NOMO-1 treated with dmso at 0.1 percent for 144 hours (cell line): ENCODE data around the gene PAX3.
A peak's percentile ranks its signal among the peaks of the same experiment; 100 is the strongest.

Experiments
- DNase-seq: peaks from one replicate; lab custom pipeline; 2025; ENCODE audit not compliant: unreplicated experiment; lab: John Stamatoyannopoulos, UW

Gene PAX3

DNA sequence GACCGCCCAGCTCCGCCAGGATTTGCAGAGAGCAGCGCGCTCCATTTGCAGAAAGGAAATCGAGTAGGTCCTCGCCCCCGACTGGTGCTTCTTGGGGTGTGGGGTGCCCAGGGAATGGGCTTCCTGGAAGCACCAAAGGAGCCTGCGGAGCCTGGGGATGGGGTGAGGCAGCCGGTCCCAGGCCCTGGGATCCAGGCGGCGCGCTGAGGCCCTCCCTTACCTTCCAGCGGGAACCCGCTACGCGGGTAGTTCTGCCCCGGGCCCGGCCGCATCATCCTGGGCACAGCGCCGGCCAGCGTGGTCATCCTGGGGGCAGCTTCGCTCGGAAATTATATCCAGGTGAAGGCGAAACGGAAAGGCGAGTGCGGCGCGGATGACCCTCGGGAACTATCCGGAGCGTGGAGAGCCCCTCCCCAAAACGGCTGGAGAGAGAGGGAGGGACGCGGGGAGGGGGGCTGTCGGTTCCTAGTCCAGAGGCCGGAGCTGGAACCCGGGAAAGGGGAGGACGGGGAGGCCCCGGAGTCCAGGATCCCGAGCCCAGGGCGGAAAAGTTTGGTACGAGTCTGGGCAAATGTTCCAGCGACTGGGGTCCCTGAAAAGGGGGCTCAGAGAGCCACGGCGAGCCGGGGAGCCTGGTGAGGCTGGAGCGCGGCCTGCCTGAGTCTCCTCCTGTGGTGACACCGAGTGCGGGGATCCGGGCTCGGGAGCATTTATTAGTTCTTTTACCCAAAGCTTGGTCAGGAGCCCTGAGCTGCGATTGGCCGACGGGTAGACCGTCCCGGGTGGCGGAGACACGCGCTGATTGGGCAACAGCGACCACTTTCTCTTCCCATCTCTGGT is at the start of gene PAX3:
Gene PAX3 (minus strand): TSS at position 688 of the 840 bp plus-strand sequence. CDS start 383 bp downstream, at position 305.
- DNase-seq, result no peak

GRCh38 chr2:222341331-222341730 is 42.5 kb upstream of the PAX3 start:
- DNase-seq, result no peak

DNA sequence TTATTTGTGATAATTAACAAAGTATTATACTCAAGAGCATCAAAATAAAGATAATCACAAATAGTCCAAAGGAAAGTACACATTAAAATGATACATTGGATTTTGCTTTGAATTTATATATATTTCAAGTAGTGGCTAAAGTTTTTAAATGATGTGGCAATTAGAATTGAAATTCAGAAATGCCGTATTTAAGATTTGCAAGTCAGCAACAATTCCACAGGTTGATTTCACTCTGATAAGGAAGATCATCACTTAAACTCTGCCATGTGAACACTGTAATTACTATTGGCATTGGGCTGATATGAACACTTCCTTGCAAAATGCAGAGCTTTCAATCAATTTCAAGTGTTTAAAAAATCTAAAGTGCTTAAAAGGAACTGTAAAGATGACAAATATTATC is 39.6 kb upstream of the PAX3 start:
- DNase-seq, result no peak

DNA sequence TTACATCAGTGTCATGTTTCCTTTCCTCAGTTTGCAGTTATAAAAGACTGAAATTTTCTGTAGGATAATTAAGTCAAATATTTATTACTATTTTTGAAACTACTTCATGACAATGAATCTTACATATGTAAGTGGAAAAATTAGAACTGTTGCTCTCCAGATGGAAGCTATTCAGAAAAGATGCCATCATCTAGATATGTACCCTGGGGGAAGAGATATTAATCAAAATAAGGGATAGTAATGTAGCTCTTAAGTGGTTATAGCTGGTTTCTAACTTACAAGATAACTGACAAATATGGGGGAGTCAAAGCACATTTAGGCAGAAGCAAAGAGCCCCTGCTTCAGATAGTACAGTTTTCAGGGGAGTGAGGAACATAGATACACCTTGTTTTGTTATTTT is 38.1 kb upstream of the PAX3 start:
- no peak for DNase-seq

- DNase-seq, result no peak
Measured at GRCh38 chr2:222336442-222336841, 37.6 kb upstream of the PAX3 start.

DNA sequence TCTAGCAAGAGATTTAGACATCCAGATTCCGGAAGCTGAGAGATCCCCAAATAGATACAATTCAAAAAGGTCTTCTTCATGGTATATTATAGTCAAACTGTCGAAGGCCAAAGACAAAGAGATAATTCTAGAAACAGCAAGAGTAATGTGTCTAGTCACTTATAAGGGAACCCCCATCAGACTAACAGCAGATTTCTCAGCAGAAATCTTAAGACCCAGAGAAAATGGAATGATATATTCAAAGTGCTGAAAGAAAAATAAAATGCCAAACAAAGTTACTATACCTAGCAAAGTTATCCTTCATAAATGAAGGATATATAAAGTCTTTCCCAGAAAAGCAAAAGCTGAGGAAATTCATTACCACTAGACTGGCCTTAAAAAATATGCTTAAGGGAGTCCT is 36.1 kb upstream of the PAX3 start:
- DNase-seq, result no peak

DNA sequence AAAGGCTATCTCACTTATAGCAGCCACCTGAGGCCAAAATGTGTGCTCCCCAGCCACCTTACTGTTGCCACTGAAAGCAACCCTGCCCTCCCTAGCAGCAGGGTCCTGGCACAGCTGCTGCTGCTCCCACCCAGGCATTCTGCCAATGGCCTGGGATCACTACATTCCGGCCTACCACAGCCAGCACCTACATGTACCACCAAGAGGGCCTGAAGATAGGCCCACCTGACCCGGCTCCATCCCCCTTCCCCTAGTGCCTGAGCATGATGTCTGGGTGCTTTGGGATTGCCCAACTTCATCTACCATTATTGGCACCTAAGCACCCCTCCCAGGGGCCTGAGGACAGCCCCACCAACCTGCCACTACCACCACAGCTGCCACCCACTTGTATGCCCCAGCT is 34.6 kb upstream of the PAX3 start:
- no peak for DNase-seq

GRCh38 chr2:222332116-222332515 is 33.3 kb upstream of the PAX3 start:
- DNase-seq, result peak; percentile 50

DNA sequence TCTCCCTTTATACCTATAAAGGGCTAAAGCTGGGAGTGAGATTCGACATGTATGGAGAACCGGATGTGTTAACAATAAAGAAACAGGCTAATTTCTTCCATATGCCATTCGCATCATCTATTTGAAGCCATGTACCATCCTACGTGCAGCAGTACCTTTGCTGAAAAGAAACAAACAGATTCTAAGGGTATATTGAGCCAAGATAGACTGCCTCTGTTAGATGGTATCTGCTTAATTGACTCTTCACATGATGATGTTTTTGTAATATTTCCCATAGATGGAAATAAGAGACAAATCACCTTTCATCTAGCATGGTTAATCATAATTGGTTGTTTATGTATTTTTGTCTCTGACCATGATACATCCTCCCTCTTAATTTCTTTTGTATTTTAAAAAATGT is 32.1 kb upstream of the PAX3 start:
- DNase-seq, result no peak

DNA sequence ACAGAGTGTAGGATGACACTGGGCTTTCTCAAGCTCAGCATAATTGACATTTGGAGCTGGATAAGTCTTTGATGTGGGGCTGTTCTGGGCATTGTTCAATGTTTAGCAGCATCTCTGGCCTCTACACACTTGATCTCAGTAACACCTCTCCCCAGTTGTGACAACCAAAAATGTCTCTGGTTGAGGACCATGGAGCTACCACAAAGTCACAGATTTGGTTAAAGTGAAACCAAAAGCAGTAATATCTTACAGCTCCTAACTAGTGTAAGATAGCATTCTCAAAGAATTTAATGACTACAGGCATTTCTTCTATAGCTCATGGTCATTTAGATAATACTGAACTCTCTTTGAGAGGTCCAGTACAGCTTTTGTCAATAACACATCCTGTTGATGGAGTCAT is 23.4 kb upstream of the PAX3 start:
- DNase-seq, result no peak

GRCh38 chr2:222320436-222321395 is 21.9 kb upstream of the PAX3 start:
- DNase-seq, result no peak

- DNase-seq, result no peak
Measured at GRCh38 chr2:222319586-222320435, 21.0 kb upstream of the PAX3 start.

GRCh38 chr2:222318712-222319585 is 20.2 kb upstream of the PAX3 start:
- no peak for DNase-seq

- DNase-seq, result peak; percentile 63
Measured at GRCh38 chr2:222318026-222318711, 19.4 kb upstream of the PAX3 start.

GRCh38 chr2:222315443-222316121 is 16.8 kb upstream of the PAX3 start:
- no peak for DNase-seq

GRCh38 chr2:222313816-222314215 is 15.0 kb upstream of the PAX3 start:
- DNase-seq, result no peak

DNA sequence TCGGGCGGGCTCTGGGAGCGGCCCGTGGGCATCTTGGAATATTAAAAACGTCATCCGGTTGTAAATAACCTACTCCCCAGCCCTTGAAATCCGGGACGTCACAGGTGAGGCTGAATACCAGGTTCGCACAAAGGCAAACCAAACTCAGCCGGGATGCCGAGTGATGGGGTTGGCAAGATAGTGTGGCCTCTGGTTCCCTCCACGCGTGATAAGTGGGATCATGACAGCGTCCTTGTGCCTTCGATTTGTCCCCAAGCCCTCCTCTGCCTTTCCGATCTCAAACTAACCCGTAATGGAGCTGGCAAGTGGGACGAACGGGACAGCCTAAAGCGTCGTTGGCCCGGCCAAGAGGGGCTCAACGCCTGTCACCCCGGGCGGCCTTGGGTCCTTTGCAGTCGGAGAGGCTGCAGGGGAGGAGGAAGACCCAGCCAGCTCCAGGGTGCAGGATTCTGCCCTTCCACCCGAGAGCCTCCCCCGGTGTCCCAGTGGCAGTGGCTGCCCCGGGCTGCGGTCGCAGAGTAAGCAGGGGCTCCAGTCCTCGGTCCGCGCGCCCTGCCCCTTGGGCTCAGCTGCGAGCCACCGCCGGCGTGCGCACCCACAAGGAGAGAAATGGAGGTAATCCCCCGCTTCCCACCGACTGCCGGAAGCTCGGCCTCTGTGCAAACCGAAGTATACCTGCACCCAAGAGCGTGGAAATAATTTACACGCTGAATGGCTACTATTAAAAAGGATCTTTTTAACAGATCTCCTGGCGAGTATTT is 13.4 kb upstream of the PAX3 start:
- no peak for DNase-seq

GRCh38 chr2:222311319-222311977 is 12.7 kb upstream of the PAX3 start:
- no peak for DNase-seq
